ENCODE data around the gene ZNF562. TPM values are rescaled to one million over a fixed set of nuclear protein-coding genes. Genes with fewer than 3 reads are reported as not detected.
"Not testable (repeated sequence)": the region's sequence is repeated elsewhere in the genome, so short reads cannot be mapped to it uniquely, and the experiment has no call there.

The ZNF562 gene
- total RNA-seq, 1 donor = 33.3 TPM

GRCh38 chr19:9702186-9702585 lies 27.3 kb upstream of the ZNF562 start:
- TF ChIP-seq, protein P1, sequence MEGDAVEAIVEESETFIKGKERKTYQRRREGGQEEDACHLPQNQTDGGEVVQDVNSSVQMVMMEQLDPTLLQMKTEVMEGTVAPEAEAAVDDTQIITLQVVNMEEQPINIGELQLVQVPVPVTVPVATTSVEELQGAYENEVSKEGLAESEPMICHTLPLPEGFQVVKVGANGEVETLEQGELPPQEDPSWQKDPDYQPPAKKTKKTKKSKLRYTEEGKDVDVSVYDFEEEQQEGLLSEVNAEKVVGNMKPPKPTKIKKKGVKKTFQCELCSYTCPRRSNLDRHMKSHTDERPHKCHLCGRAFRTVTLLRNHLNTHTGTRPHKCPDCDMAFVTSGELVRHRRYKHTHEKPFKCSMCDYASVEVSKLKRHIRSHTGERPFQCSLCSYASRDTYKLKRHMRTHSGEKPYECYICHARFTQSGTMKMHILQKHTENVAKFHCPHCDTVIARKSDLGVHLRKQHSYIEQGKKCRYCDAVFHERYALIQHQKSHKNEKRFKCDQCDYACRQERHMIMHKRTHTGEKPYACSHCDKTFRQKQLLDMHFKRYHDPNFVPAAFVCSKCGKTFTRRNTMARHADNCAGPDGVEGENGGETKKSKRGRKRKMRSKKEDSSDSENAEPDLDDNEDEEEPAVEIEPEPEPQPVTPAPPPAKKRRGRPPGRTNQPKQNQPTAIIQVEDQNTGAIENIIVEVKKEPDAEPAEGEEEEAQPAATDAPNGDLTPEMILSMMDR (IDR thresholded peaks at IDR 0.05; ENCODE audit: insufficient read depth, low read length) = no peak
- H3K4me3 ChIP-seq (ENCODE audit: low read depth, low read length) = no peak overlapping the region
- no peak for DNase-seq (ENCODE audit: low read depth)

DNA sequence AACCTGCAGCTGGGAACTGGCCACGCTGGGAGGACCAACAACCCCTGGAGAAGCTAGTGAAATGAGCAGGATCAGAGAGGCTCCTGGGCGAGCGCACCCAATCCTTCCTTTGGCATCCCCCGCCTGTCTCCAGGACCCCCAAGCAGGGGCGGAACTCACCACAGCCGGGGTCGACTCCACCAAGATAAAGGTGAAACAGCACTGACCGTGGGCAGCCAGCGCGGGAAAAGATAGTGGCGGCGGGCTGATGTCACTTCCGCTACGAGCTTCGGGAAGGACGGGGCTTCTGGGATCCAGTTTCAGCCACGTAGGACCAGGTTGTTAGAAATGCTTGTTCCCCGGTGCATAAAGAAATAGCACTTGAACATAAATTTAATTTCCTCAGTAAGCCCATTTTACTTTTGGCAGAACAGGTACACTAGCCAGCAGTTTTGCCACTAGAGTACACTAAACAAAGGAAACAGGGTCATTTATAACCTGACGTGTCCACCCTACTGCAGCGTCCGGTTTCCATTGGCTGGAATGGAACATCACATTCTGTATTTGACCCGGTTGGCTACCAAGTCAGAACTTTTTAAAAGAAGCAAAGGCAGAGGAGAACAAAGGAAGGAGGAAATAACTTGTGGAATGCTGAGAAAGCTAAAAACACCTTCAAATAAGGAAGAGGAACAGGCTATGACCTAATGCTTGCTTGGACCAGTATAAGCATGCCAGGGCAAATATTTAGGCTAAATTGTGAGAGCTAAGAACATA lies 25.5 kb upstream of the ZNF562 start:
- DNase-seq (ENCODE audit: low read depth) = no peak
- TF ChIP-seq, protein P1 (IDR thresholded peaks at IDR 0.05; ENCODE audit: insufficient read depth, low read length) = no peak
- H3K4me3 ChIP-seq (ENCODE audit: low read depth, low read length) = no peak overlapping the region

- not testable (repeated sequence) for H3K4me3 ChIP-seq (ENCODE audit: low read depth, low read length); DNase-seq (ENCODE audit: low read depth)
These were observed 15.4 kb upstream of the ZNF562 start for GRCh38 chr19:9690301-9690700.

GRCh38 chr19:9679996-9680395 lies 5.1 kb upstream of the ZNF562 start:
- H3K4me3 ChIP-seq (ENCODE audit: low read depth, low read length) = not testable (repeated sequence)

GRCh38 chr19:9675358-9675901 lies 530 bp upstream of the ZNF562 start:
- H3K4me3 ChIP-seq (ENCODE audit: low read depth, low read length) = peak overlapping the region; percentile 86
- not testable (repeated sequence) for DNase-seq (ENCODE audit: low read depth)

More at GRCh38 chr19:9679996-9680395, 5.1 kb upstream of the ZNF562 start:
- not testable (repeated sequence) for DNase-seq (ENCODE audit: low read depth)

- TF ChIP-seq, protein P1 (IDR thresholded peaks at IDR 0.05; ENCODE audit: insufficient read depth, low read length) = no peak
- peak overlapping the region; percentile 86 for H3K4me3 ChIP-seq (ENCODE audit: low read depth, low read length)
- DNase-seq (ENCODE audit: low read depth) = peak; percentile 6
These were observed 813 bp downstream of the ZNF562 start for GRCh38 chr19:9673912-9674662.

GRCh38 chr19:9672893-9673292 lies 2.0 kb downstream of the ZNF562 start:
- no peak overlapping the region for H3K4me3 ChIP-seq (ENCODE audit: low read depth, low read length)
- TF ChIP-seq, protein P1 (IDR thresholded peaks at IDR 0.05; ENCODE audit: insufficient read depth, low read length) = no peak
- no peak for DNase-seq (ENCODE audit: low read depth)

DNA sequence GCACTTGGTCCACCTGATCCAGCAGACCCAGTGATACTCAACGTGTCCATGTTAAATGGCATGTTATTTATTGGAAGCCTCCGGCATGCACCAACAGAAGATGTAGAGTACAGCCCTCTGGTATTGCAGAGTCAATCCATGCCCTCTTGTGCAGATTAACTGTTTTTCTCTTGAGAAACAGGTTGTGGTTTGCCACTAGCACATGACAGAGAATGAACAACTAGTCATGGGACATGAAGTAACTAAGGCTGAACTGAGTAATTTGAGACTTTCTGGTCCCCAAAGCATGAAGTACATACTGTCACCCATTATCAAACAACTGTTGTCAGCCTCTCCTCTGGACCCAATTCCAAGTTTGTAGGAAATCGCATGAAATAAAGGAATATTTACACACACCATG lies 3.2 kb downstream of the ZNF562 start:
- TF ChIP-seq, protein P1 (IDR thresholded peaks at IDR 0.05; ENCODE audit: insufficient read depth, low read length) = no peak
- DNase-seq (ENCODE audit: low read depth) = no peak
- H3K4me3 ChIP-seq (ENCODE audit: low read depth, low read length) = no peak overlapping the region

All from fibroblast of the aortic adventitia (primary cell).